ENCODE results near the gene SLC35D3.
"Not testable (repeated sequence)": the region's sequence is repeated elsewhere in the genome, so short reads cannot be mapped to it uniquely, and the experiment has no call there.

The SLC35D3 gene

DNA sequence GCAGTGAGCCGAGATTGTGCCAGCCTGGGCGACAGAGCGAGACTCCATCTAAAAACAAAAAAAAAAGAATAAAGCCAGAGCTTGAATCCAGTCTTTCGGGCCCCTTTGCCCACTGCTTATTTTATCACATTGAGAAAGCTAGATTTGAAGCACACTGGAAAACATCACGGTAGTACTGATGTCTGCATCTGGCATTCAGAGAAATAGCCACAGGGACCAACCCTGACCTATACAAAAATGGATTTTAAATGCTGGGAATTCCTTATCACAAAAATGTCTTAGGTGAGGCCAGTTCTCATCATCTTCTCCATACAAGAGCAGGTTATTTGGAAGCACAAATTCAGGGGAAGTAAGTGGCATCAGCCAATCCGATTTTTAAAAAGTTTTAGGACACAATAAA is 49.5 kb downstream of the SLC35D3 start:
- TF ChIP-seq, protein P1, sequence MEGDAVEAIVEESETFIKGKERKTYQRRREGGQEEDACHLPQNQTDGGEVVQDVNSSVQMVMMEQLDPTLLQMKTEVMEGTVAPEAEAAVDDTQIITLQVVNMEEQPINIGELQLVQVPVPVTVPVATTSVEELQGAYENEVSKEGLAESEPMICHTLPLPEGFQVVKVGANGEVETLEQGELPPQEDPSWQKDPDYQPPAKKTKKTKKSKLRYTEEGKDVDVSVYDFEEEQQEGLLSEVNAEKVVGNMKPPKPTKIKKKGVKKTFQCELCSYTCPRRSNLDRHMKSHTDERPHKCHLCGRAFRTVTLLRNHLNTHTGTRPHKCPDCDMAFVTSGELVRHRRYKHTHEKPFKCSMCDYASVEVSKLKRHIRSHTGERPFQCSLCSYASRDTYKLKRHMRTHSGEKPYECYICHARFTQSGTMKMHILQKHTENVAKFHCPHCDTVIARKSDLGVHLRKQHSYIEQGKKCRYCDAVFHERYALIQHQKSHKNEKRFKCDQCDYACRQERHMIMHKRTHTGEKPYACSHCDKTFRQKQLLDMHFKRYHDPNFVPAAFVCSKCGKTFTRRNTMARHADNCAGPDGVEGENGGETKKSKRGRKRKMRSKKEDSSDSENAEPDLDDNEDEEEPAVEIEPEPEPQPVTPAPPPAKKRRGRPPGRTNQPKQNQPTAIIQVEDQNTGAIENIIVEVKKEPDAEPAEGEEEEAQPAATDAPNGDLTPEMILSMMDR (IDR thresholded peaks at IDR 0.05): no peak
- H3K4me3 Mint-ChIP-seq: no peak overlapping the region
- H3K36me3 Mint-ChIP-seq (ENCODE audit: low read depth): no peaks in the 10 kb centered on the region
- no peaks in the 10 kb centered on the region for H3K4me1 Mint-ChIP-seq
- no peaks in the 10 kb centered on the region for H3K9me3 Mint-ChIP-seq
- DNase-seq: no peak
- no peak overlapping the region for H3K27ac Mint-ChIP-seq
- H3K27me3 Mint-ChIP-seq (ENCODE audit: low read depth, poor library complexity): peaks cover 14% of the 10 kb centered on the region

DNA sequence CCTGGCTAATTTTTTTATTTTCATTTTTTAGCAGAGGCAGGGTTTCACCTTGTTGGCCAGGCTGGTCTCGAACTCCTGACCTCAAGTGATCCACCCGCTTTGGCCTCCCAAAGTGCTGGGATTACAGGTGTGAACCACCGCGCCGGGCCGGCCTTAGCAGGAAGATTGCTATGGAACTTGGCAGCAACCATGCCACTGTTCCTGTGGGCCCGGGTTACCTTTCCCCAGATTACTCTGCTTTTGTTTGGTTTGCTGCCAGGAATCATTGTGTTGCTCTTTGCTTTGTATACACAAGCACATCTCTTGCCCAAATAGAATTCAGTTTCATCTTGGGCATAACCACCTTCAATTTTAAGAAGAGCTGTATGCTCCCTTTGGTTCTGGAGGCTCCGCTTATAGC is 51.7 kb downstream of the SLC35D3 start:
- not testable (repeated sequence) for H3K9me3 Mint-ChIP-seq; H3K36me3 Mint-ChIP-seq (ENCODE audit: low read depth); DNase-seq; H3K27ac Mint-ChIP-seq; H3K4me1 Mint-ChIP-seq; H3K27me3 Mint-ChIP-seq (ENCODE audit: low read depth, poor library complexity); H3K4me3 Mint-ChIP-seq

All from nephron progenitor cell (in vitro differentiated cells).